HEK293 (cell line): ENCODE data around the gene CDH23.
A peak's percentile ranks its signal among the peaks of the same experiment; 100 is the strongest.

Experiments
- CTCF ChIA-PET: fragments of 350-600 bp; formaldehyde crosslinking; extraction: SDS; loops from one replicate; lab custom pipeline; 2021; ENCODE audit warnings: antibody characterized with exemption; lab: Yijun Ruan, JAX
- POLR2A ChIA-PET: fragments of 300-600 bp; formaldehyde crosslinking; extraction: SDS; loops from one replicate; lab custom pipeline; 2020; ENCODE audit warnings: antibody characterized with exemption, inconsistent platforms; lab: Yijun Ruan, JAX
- H3K27ac ChIP-seq: fragments of 200-500 bp; sonication (Bioruptor generic); 2 replicates; pipeline ENCODE4 v1.5.1; 2014; ENCODE audit warnings: low read depth, low read length, control low read depth, inconsistent platforms; ENCODE audit errors: extremely low read depth
- H3K36me3 ChIP-seq, 2 experiments: fragments of 200-500 bp in 1 of 2; sonication (Bioruptor generic) in 1 of 2; 1 replicate in 1 of 2; 2 replicates in 1 of 2; pipeline ENCODE4 v1.5.1; 2014 to 2017; ENCODE audit warnings: inconsistent platforms in 2 of 2, low read length in 2 of 2; ENCODE audit not compliant: control insufficient read depth in 2 of 2, insufficient read depth in 1 of 2
- H3K4me1 ChIP-seq: fragments of 200-500 bp; sonication (Bioruptor generic); 2 replicates; pipeline ENCODE4 v1.5.1; 2014; ENCODE audit warnings: mild to moderate bottlenecking, low read length, inconsistent platforms; ENCODE audit not compliant: control insufficient read depth, insufficient read depth
- H3K4me3 ChIP-seq: 2 replicates; pipeline ENCODE4 v1.5.1; 2011; ENCODE audit warnings: low read depth, mild to moderate bottlenecking, control low read depth, low read length, moderate library complexity
- H3K9me3 ChIP-seq: fragments of 200-500 bp; sonication (Bioruptor generic); 2 replicates; pipeline ENCODE4 v1.5.1; 2014; ENCODE audit warnings: low read depth, low read length, inconsistent platforms; ENCODE audit not compliant: control insufficient read depth, insufficient read depth
- EGR2 ChIP-seq: fragments of 450-650 bp; formaldehyde crosslinking; IDR thresholded peaks from 2 replicates; pipeline ENCODE4 v1.5.1; 2016; ENCODE audit warnings: low read depth, missing biosample characterization, missing genetic modification characterization
- GLI2 ChIP-seq: fragments of 450-650 bp; formaldehyde crosslinking; IDR thresholded peaks from 2 replicates; pipeline ENCODE4; 2017; ENCODE audit warnings: missing biosample characterization, missing genetic modification characterization, low read depth, borderline replicate concordance
- HOXA7 ChIP-seq: sonication (generic); formaldehyde crosslinking; IDR thresholded peaks from 2 replicates; pipeline ENCODE4 v1.8.1; 2022; ENCODE audit warnings: missing genetic modification reagents, borderline replicate concordance
- MYNN ChIP-seq: fragments of 450-650 bp; formaldehyde crosslinking; IDR thresholded peaks from 2 replicates; pipeline ENCODE4 v1.5.1; 2016; ENCODE audit warnings: missing biosample characterization, missing genetic modification characterization, borderline replicate concordance
- MZF1 ChIP-seq: fragments of 450-650 bp; formaldehyde crosslinking; IDR thresholded peaks from 2 replicates; pipeline ENCODE4 v1.5.1; 2017; ENCODE audit warnings: missing biosample characterization, missing genetic modification characterization, borderline replicate concordance
- ZBTB8A ChIP-seq: fragments of 450-650 bp; formaldehyde crosslinking; IDR thresholded peaks from 2 replicates; pipeline ENCODE4 v1.5.1; 2016; ENCODE audit warnings: missing biosample characterization, missing genetic modification characterization
- ZFHX2 ChIP-seq: fragments of 450-650 bp; formaldehyde crosslinking; conservative IDR thresholded peaks from 2 replicates; pipeline ENCODE4 v1.5.1; 2016; ENCODE audit warnings: missing biosample characterization, missing genetic modification characterization
- ZNF155 ChIP-seq: fragments of 450-650 bp; formaldehyde crosslinking; IDR thresholded peaks from 2 replicates; pipeline ENCODE4 v1.5.1; 2016; ENCODE audit warnings: missing biosample characterization, missing genetic modification characterization
- ZNF184 ChIP-seq: fragments of 450-650 bp; IDR thresholded peaks from 2 replicates; pipeline ENCODE4 v1.5.1; 2018; ENCODE audit warnings: missing biosample characterization, mild to moderate bottlenecking, missing genetic modification characterization
- ZNF280D ChIP-seq: fragments of 450-650 bp; formaldehyde crosslinking; IDR thresholded peaks from 2 replicates; pipeline ENCODE4 v1.5.1; 2016; ENCODE audit warnings: missing biosample characterization, missing genetic modification characterization
- ZNF341 ChIP-seq: fragments of 450-650 bp; formaldehyde crosslinking; IDR thresholded peaks from 2 replicates; pipeline ENCODE4; 2016; ENCODE audit warnings: low read depth, missing biosample characterization, missing genetic modification characterization
- ZNF398 ChIP-seq: fragments of 450-650 bp; formaldehyde crosslinking; IDR thresholded peaks from 2 replicates; pipeline ENCODE4 v1.5.1; 2017; ENCODE audit warnings: missing biosample characterization, missing genetic modification characterization
- ZNF449 ChIP-seq: fragments of 450-650 bp; formaldehyde crosslinking; IDR thresholded peaks from 2 replicates; pipeline ENCODE4 v1.5.1; 2017; ENCODE audit warnings: missing biosample characterization, mild to moderate bottlenecking, missing genetic modification characterization, moderate library complexity
- ZNF561 ChIP-seq: fragments of 450-650 bp; IDR thresholded peaks from 2 replicates; pipeline ENCODE4 v1.5.1; 2018; ENCODE audit warnings: missing biosample characterization, missing genetic modification characterization, borderline replicate concordance
- ZNF677 ChIP-seq: fragments of 450-650 bp; IDR thresholded peaks from 2 replicates; pipeline ENCODE4 v1.5.0; 2018; ENCODE audit warnings: missing biosample characterization, mild to moderate bottlenecking, missing genetic modification characterization, moderate library complexity
- ZNF747 ChIP-seq: fragments of 450-650 bp; formaldehyde crosslinking; IDR thresholded peaks from 2 replicates; pipeline ENCODE4 v1.5.1; 2016; ENCODE audit warnings: missing biosample characterization, missing genetic modification characterization

CDH23 gene

GRCh38 chr10:71483135-71483534 is 86.4 kb downstream of the CDH23 start:
- H3K4me1 ChIP-seq, result no peaks in the 10 kb centered on the region
- H3K4me3 ChIP-seq, result no peak overlapping the region
- H3K9me3 ChIP-seq, result no peaks in the 10 kb centered on the region
- CTCF ChIA-PET, result no interaction called here
- H3K36me3 ChIP-seq, result no peaks in the 10 kb centered on the region
- TF ChIP-seq ZNF341 (peak; percentile 4; the same call in 1 of the 2 replicates), ZNF747 (tag by site-specific recombination) (no peak)
- H3K27ac ChIP-seq, result no peak overlapping the region
- POLR2A ChIA-PET, result interaction anchor here (0.6 kb wide), 1 partner anchor 1031 kb away, joined by 3 read pairs; no protein-coding TSS in a partner anchor

- Histone ChIP-seq H3K9me3 (no peaks in the 10 kb centered on the region), H3K27ac (no peak overlapping the region), H3K36me3 (no peaks in the 10 kb centered on the region), H3K4me1 (no peaks in the 10 kb centered on the region), H3K4me3 (no peak overlapping the region)
- ChIA-PET CTCF (interaction anchor here (0.7 to 0.8 kb wide), 2 partner anchors 86 to 103 kb away, joined by 3 read pairs; no protein-coding TSS in a partner anchor), POLR2A (interaction anchor here (0.7 kb wide), 1 partner anchor 39 kb away, joined by 3 read pairs; no protein-coding TSS in a partner anchor)
- TF ChIP-seq HOXA7 (CRISPR knock-in tag) (no peak), ZNF280D (no peak), ZFHX2 (tag by site-specific recombination) (peak; percentile 18; the same call in 1 of the 2 replicates), GLI2 (tag by site-specific recombination) (no peak), ZNF398 (tag by site-specific recombination) (no peak), ZNF184 (tag by site-specific recombination) (no peak), MYNN (tag by site-specific recombination) (no peak), EGR2 (tag by site-specific recombination) (peak; percentile 30; the same call in 1 of the 2 replicates), ZNF449 (tag by site-specific recombination) (no peak), ZNF677 (no peak), ZBTB8A (no peak), ZNF155 (no peak), ZNF561 (tag by site-specific recombination) (no peak), MZF1 (no peak)
Observed at GRCh38 chr10:71483885-71484751, 87.4 kb downstream of the CDH23 start.
